NT2/D1 (cell line): ENCODE measurements around the gene PTH2.
"Not testable (repeated sequence)": the region's sequence is repeated elsewhere in the genome, so short reads cannot be mapped to it uniquely, and the experiment has no call there.

Experiments used
- DNase-seq: peaks from one replicate; pipeline ENCODE4 v3.0.0-alpha.2; 2011; ENCODE audit warnings: low read depth, low spot score
- H3K27me3 ChIP-seq: 2 replicates; pipeline ENCODE4 v1.6.0; 2011; ENCODE audit warnings: mild to moderate bottlenecking; ENCODE audit not compliant: insufficient read length, insufficient read depth
- H3K36me3 ChIP-seq: 2 replicates; pipeline ENCODE4 v1.6.1; 2011; ENCODE audit warnings: mild to moderate bottlenecking, low read length, mixed read lengths; ENCODE audit not compliant: insufficient read depth, insufficient read length
- H3K4me1 ChIP-seq: 2 replicates; pipeline ENCODE4 v1.5.1; 2011; ENCODE audit not compliant: insufficient read depth, insufficient read length
- H3K4me3 ChIP-seq: 2 replicates; pipeline ENCODE4 v1.5.1; 2011; ENCODE audit warnings: low read depth; ENCODE audit not compliant: insufficient read length
- H3K9ac ChIP-seq: 2 replicates; pipeline ENCODE4 v1.6.0; 2011; ENCODE audit warnings: low read depth; ENCODE audit not compliant: insufficient read length
- H3K9me3 ChIP-seq: 2 replicates; pipeline ENCODE4 v1.5.1; 2011; ENCODE audit warnings: mild to moderate bottlenecking, low read length; ENCODE audit not compliant: insufficient read depth
- SUZ12 ChIP-seq: IDR thresholded peaks from 2 replicates; pipeline ENCODE4 v1.6.1; 2011; ENCODE audit not compliant: insufficient read length, insufficient read depth; ENCODE audit errors: extremely low read depth
- YY1 ChIP-seq: IDR thresholded peaks from 2 replicates; pipeline ENCODE4 v1.6.1; 2011; ENCODE audit not compliant: insufficient read length, insufficient read depth
- ZNF274 ChIP-seq: IDR thresholded peaks from 2 replicates; pipeline ENCODE4 v1.6.1; 2011; ENCODE audit warnings: mild to moderate bottlenecking, low read depth, low read length

The PTH2 gene

DNA sequence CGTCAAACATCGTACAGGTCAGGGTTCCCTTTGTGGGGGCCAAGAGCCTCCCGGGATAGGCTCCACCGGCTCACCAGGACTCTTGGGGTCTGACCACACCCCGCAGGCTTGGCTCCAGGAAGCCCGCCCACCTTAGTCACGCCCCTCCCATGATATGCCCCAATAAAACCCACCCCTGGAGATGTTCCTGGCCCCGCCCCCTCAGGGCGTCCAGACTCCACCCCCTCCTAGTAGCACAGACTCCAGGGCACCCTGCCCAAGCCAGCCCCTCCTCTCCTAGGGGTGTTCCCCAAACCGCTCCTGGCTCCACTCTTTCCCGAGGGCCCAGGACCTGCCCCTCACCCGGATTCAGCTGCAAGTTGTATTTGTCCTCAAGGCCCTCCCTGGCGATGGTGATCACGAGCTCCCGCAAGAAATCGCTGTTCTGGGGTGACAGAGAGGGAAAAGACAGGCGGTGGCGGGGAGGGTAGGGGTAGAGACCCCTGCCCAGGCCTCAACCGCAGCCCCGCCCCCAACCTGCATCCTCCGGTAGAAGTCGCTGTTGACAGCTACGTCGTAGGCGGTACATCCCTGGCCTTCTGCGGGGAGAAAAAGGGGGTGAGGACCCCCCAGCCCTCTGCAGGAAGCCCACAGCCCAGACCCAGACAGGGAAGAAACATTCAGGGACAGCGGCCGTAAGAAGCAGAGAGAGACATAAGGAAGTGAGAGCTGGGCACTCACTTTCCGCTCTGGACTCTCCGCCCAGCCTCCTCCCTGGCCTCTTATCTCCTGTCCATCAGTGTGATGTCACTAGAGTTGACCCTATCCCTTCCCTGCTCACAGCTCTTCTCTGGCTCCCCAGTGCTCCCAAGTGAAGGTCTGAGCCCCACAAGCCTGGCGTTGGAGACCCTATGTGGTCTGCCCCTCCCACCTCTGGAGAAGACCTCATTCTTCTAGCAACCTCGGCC, 24.5 kb upstream of the PTH2 start:
- H3K9ac ChIP-seq, result no peak overlapping the region
- peaks cover 46% of the 10 kb centered on the region for H3K36me3 ChIP-seq
- H3K9me3 ChIP-seq, result no peaks in the 10 kb centered on the region
- DNase-seq, result no peak
- no peaks in the 10 kb centered on the region for H3K27me3 ChIP-seq
- H3K4me1 ChIP-seq, result peaks cover 6% of the 10 kb centered on the region
- no peak for TF ChIP-seq ZNF274
- TF ChIP-seq SUZ12, result no peak
- H3K4me3 ChIP-seq, result no peak overlapping the region

DNA sequence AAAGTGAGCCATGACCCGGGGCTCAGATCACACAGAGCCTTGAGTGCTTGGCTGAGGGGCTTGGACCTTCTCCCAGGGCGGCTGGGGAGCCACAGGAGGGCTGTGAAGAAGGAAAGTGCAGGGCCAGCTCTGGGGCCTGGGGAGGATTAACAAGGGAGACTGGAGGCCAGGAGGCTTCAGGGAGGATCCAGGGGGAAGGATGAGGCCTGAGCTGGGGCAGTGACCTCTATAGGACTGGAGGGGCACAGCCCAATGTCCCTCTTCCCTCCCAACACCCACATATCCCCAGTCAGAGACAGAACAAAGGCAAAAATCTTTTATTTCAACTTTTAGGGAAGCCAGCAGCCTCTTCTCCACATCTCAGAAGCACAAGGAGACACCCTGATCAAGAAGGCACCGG, 22.8 kb upstream of the PTH2 start:
- no peak for DNase-seq
- Histone ChIP-seq H3K9ac (no peak overlapping the region), H3K4me1 (peaks cover 6% of the 10 kb centered on the region), H3K4me3 (no peak overlapping the region), H3K36me3 (peaks cover 46% of the 10 kb centered on the region), H3K9me3 (no peaks in the 10 kb centered on the region), H3K27me3 (peaks cover 10% of the 10 kb centered on the region)
- no peak for TF ChIP-seq SUZ12
- no peak for TF ChIP-seq ZNF274
- TF ChIP-seq YY1, result no peak

DNA sequence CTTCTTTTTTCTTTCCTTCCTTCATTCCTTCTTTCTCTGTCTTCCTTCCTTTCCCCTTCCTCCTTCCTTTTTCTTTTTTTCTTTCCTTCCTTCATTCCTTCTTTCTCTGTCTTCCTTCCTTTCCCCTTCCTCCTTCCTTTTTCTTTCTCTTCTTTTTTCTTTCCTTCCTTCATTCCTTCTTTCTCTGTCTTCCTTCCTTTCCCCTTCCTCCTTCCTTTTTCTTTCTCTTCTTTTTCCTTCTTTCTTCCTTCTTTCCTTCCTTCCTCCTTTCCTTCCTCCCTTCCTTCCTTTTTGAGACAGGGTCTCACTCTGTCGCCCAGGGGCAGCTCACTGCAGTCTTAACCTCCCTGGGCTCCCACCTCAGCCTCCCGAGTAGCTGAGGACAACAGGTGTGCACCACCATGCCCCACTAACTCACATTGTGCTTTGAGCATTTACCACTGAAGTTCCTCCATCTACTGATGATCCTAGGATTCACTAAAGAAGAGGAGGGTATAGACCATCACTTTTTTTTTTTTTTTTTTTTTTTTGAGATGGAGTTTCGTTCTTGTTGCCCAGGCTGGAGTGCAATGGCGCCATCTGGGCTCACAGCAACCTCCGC, 21.0 kb upstream of the PTH2 start:
- not testable (repeated sequence) for H3K4me1 ChIP-seq, DNase-seq, H3K9ac ChIP-seq, H3K4me3 ChIP-seq, H3K9me3 ChIP-seq
- peaks cover 33% of the 10 kb centered on the region for H3K36me3 ChIP-seq
- peaks cover 28% of the 10 kb centered on the region for H3K27me3 ChIP-seq

DNA sequence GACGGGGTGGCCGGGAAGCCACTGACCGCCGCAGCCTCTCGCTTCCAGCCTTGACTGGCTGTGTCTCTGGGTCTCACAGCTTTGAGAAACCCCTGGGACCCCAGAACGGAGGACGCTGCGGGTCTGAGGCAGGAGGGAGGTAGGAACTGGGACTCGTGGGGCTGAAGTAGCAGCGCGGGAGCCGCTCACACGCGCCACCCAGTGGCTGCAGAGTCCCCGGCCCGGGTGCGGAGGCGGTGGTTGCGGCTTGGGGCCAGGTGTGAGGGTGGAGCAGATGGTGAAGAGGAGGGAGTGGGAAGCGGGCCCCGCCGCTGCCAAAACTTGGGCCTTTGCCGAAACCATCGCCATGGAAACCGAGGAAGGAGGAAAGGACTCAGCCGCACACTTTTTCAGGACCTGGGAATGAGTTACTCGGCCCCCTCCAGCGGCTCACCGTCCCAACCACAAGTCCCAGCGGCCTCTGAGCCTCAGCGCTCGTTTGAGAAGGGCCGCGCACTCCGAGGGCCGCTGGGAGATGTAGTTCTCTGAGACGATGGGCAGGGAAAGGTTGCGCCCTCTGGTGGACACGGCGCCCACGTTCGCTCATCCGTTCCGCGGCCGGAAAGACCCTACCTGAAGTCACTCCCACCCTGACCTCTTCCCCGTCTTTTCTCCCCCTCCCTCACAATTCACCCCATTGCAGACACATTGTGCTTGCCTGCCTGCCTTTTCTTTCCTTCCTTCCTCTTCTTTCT, 20.3 kb upstream of the PTH2 start:
- peak overlapping the region; percentile 51 for H3K9ac ChIP-seq
- peak; percentile 85 for DNase-seq
- H3K27me3 ChIP-seq, result peaks cover 34% of the 10 kb centered on the region
- H3K36me3 ChIP-seq, result peaks cover 26% of the 10 kb centered on the region
- no peaks in the 10 kb centered on the region for H3K9me3 ChIP-seq
- H3K4me1 ChIP-seq, result peaks cover 8% of the 10 kb centered on the region
- no peak for TF ChIP-seq SUZ12
- TF ChIP-seq ZNF274, result no peak
- H3K4me3 ChIP-seq, result peak overlapping the region; percentile 63

DNA sequence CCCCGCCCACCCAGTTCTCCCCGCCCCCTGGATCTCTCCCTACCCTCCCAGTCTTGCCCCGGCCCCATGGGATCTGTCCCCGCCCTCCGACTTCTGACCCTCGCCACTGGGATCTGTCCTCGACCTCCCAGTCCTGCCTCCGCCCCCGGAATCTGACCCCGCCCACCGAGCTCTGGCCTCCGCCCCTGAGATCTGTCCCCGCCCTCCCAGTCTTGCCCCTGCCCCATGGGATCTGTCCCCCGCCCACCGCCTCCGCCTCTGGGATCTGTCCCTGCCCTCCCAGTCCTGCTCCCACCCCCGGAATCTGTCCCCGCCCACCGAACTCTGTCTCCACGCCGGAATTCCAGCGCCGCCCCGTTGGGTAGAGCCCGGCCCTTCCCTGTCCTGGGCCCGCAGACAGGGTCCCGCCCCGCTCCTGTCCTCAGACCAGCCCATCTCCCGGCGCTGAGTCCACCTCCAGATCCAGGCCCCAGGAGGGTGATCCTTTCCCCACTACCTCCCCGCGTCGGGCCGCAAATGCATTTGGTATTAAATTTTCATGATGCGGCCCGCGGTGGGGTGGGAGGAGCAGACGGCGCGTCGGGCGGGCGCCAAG, 19.6 kb upstream of the PTH2 start:
- Histone ChIP-seq H3K27me3 (peaks cover 41% of the 10 kb centered on the region), H3K36me3 (peaks cover 20% of the 10 kb centered on the region), H3K9me3 (no peaks in the 10 kb centered on the region), H3K9ac (peak overlapping the region; percentile 51), H3K4me3 (peak overlapping the region; percentile 63), H3K4me1 (peaks cover 4% of the 10 kb centered on the region)
- TF ChIP-seq ZNF274, result no peak
- DNase-seq, result peak; percentile 90

DNA sequence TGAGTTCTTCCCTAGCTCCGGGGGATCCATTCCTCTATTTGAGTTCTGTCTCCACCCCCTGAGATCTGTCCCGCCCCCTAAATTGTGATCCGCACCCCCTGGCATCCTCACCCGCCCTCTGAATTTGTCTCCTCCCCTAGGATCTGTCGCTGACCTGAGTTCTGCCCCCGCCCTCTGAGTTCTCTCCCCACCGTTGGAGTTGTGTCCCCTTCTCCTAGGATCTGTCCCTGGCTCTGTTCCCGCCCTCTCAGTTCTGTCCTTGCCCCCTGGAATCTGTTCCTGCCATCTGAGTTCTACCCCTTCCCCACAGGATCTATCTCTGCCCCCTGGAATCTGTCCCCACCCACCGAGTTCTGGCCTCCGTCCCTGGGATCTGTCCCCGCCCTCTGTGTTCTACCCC, 19.1 kb upstream of the PTH2 start:
- Histone ChIP-seq H3K4me1 (peaks cover 4% of the 10 kb centered on the region), H3K9ac (no peak overlapping the region), H3K27me3 (peaks cover 46% of the 10 kb centered on the region), H3K4me3 (no peak overlapping the region), H3K9me3 (no peaks in the 10 kb centered on the region), H3K36me3 (peaks cover 15% of the 10 kb centered on the region)
- TF ChIP-seq ZNF274 (no peak), SUZ12 (no peak), YY1 (no peak)
- DNase-seq, result no peak

DNA sequence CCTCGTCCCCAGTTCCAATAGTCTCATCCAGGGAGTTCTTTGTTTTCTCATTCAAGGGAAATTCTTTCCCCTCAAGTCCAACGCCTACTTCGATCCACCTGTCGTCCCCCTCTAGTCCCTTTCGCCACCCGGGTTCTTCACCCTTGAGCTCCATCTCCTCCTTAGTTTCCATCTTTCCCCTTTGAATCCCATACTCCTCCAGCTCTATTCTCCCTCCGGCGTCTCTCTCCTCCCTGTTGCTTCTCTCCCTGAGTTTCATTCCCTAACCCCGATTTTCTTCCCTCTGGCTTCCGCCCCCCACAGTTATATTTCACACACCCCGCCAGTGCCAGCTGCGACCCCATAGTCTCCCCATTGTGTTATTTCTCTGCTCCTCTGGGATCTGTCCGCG, 18.7 kb upstream of the PTH2 start:
- H3K9me3 ChIP-seq, result no peaks in the 10 kb centered on the region
- H3K4me1 ChIP-seq, result peaks cover 4% of the 10 kb centered on the region
- DNase-seq, result no peak
- peaks cover 47% of the 10 kb centered on the region for H3K27me3 ChIP-seq
- peaks cover 11% of the 10 kb centered on the region for H3K36me3 ChIP-seq
- H3K4me3 ChIP-seq, result no peak overlapping the region
- TF ChIP-seq ZNF274 (no peak), SUZ12 (no peak), YY1 (no peak)
- no peak overlapping the region for H3K9ac ChIP-seq
